NCI-H2029 treated with DMSO at 0.1 percent for 48 hours (cell line): ENCODE data around the gene DOC2B.
"Not testable (repeated sequence)": the region's sequence is repeated elsewhere in the genome, so short reads cannot be mapped to it uniquely, and the experiment has no call there.

Experiments used
- DNase-seq: peaks from one replicate; lab custom pipeline; 2025; lab: John Stamatoyannopoulos, UW

Gene DOC2B

GRCh38 chr17:189444-189843 lies 8.0 kb upstream of the DOC2B start:
- no peak for DNase-seq

GRCh38 chr17:187130-187529 lies 5.7 kb upstream of the DOC2B start:
- no peak for DNase-seq

GRCh38 chr17:185445-186138 lies 4.1 kb upstream of the DOC2B start:
- DNase-seq, result no peak

- no peak for DNase-seq
These were observed 1.6 kb upstream of the DOC2B start for GRCh38 chr17:183021-183420.

GRCh38 chr17:182050-182751 lies 751 bp upstream of the DOC2B start:
- DNase-seq, result no peak

GRCh38 chr17:180381-181244 lies 837 bp downstream of the DOC2B start:
- no peak for DNase-seq

GRCh38 chr17:179781-180380 lies 1.6 kb downstream of the DOC2B start:
- no peak for DNase-seq

- no peak for DNase-seq
These were observed 2.4 kb downstream of the DOC2B start for GRCh38 chr17:179066-179432.

GRCh38 chr17:178292-179065 lies 3.0 kb downstream of the DOC2B start:
- DNase-seq, result no peak

- no peak for DNase-seq
These were observed 3.7 kb downstream of the DOC2B start for GRCh38 chr17:177762-178161.

GRCh38 chr17:177155-177554 lies 4.3 kb downstream of the DOC2B start:
- no peak for DNase-seq

GRCh38 chr17:173166-173911 lies 8.1 kb downstream of the DOC2B start:
- no peak for DNase-seq

- no peak for DNase-seq
These were observed 9.0 kb downstream of the DOC2B start for GRCh38 chr17:172401-172800.

- no peak for DNase-seq
These were observed 9.6 kb downstream of the DOC2B start for GRCh38 chr17:171871-172270.

- no peak for DNase-seq
These were observed 11.2 kb downstream of the DOC2B start for GRCh38 chr17:170130-170670.

- not testable (repeated sequence) for DNase-seq
These were observed 12.8 kb downstream of the DOC2B start for GRCh38 chr17:168614-169013.

- DNase-seq, result no peak
These were observed 15.5 kb downstream of the DOC2B start for GRCh38 chr17:165939-166338.

- DNase-seq, result no peak
These were observed 16.9 kb downstream of the DOC2B start for GRCh38 chr17:164303-165235.

- no peak for DNase-seq
These were observed 17.8 kb downstream of the DOC2B start for GRCh38 chr17:163514-164098.
